Measurements from ENCODE around the gene GRID2. TPM values are rescaled to one million over a fixed set of nuclear protein-coding genes. Genes with fewer than 3 reads are reported as not detected.

GRID2 gene
- total RNA-seq, 6 experiments from 2014 or later: not detected

DNA sequence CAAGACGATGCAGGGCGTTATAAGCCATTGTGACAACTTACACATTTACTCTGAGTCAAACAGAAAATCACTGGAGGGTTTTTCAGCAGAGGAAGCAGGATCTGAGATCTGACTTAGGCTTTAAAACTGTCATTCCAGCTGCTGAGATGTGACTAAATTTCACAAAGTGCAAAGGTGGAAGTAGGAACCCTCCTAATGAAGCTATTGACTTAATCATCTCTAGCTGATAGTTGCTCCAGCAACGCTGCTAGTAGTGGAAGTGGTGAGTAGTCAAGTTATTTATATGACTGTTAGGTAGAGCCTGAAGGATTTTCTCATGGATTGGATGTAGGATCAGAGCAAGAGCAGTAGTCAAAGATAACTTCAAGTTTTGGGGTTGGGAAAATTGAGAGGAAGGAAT is 218.6 kb downstream of the GRID2 start:
- WGBS (ENCODE audit: insufficient coverage, low coverage, low lambda C conversion rate, missing lambda C conversion rate): 5% methylated on average over 3 of the region's 3 CpGs
- no peak overlapping the region for H3K4me3 ChIP-seq
- TF ChIP-seq, protein P1, sequence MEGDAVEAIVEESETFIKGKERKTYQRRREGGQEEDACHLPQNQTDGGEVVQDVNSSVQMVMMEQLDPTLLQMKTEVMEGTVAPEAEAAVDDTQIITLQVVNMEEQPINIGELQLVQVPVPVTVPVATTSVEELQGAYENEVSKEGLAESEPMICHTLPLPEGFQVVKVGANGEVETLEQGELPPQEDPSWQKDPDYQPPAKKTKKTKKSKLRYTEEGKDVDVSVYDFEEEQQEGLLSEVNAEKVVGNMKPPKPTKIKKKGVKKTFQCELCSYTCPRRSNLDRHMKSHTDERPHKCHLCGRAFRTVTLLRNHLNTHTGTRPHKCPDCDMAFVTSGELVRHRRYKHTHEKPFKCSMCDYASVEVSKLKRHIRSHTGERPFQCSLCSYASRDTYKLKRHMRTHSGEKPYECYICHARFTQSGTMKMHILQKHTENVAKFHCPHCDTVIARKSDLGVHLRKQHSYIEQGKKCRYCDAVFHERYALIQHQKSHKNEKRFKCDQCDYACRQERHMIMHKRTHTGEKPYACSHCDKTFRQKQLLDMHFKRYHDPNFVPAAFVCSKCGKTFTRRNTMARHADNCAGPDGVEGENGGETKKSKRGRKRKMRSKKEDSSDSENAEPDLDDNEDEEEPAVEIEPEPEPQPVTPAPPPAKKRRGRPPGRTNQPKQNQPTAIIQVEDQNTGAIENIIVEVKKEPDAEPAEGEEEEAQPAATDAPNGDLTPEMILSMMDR (IDR thresholded peaks at IDR 0.05): no peak
- no peak for TF ChIP-seq POLR2A (IDR thresholded peaks at IDR 0.05)
- no peaks in the 10 kb centered on the region for H3K36me3 ChIP-seq
- no peak for ATAC-seq
- no peak overlapping the region for H3K27ac ChIP-seq
- H3K9me3 ChIP-seq: no peaks in the 10 kb centered on the region
- DNase-seq: no peak
- no peaks in the 10 kb centered on the region for H3K4me1 ChIP-seq
- H3K27me3 ChIP-seq: no peaks in the 10 kb centered on the region
- intact Hi-C loops (cut with DNase I): no loop called here

DNA sequence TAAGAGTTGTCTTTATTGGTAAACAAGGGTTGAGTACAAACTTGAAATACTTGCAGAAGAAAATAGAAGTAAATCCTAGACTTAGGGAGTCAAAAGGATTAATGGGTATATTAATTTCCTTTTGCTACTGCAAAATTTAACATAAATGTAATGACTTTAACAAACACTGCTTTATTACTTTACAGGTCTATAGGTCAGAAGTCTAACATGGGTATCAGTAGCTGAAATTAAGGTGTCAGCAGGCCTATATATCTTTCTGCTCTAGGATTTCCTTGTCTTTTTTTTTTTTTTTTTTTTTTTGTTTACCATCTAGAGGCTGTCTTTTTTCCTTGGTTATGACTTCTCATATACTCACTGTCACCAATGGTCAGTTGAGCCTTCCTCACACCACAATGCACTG is 220.4 kb downstream of the GRID2 start:
- Histone ChIP-seq H3K4me1 (no peaks in the 10 kb centered on the region), H3K36me3 (no peaks in the 10 kb centered on the region), H3K9me3 (no peaks in the 10 kb centered on the region), H3K27me3 (no peaks in the 10 kb centered on the region), H3K4me3 (no peak overlapping the region), H3K27ac (no peak overlapping the region)
- no peak for DNase-seq
- TF ChIP-seq, protein P1 (IDR thresholded peaks at IDR 0.05): no peak
- TF ChIP-seq POLR2A (IDR thresholded peaks at IDR 0.05): no peak
- ATAC-seq: no peak
- intact Hi-C loops (cut with DNase I): no loop called here

DNA sequence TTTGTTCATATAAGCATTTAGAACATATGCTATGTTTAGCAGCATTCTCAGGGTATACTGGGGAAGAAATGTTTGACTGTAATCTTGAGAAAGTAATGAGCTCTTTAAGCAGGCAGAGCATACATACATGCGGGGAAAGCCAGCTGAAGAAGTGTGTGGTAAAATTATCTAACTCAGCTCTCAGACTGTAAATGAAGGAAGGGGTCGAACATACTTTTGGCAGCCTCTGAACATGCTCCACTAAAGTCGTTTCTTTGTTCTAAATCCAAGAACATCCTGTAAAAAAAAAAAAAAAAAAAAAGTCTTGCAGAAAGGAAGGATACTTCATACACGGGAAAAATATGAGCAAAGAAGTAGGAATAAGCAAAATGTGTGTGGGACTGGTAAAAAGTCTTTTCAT is 224.8 kb downstream of the GRID2 start:
- Histone ChIP-seq H3K27me3 (no peaks in the 10 kb centered on the region), H3K4me3 (no peak overlapping the region), H3K4me1 (no peaks in the 10 kb centered on the region), H3K27ac (no peak overlapping the region), H3K9me3 (no peaks in the 10 kb centered on the region), H3K36me3 (no peaks in the 10 kb centered on the region)
- no peak for DNase-seq
- no peak for ATAC-seq
- intact Hi-C loops (cut with DNase I): no loop called here
- WGBS (ENCODE audit: insufficient coverage, low coverage, low lambda C conversion rate, missing lambda C conversion rate): 33% methylated on average over 4 of the region's 4 CpGs
- TF ChIP-seq, protein P1 (IDR thresholded peaks at IDR 0.05): no peak
- TF ChIP-seq POLR2A (IDR thresholded peaks at IDR 0.05): no peak

GRCh38 chr4:92529510-92529909 is 225.7 kb downstream of the GRID2 start:
- Histone ChIP-seq H3K4me1 (no peaks in the 10 kb centered on the region), H3K36me3 (no peaks in the 10 kb centered on the region), H3K27me3 (no peaks in the 10 kb centered on the region), H3K4me3 (no peak overlapping the region), H3K27ac (no peak overlapping the region), H3K9me3 (no peaks in the 10 kb centered on the region)
- WGBS (ENCODE audit: insufficient coverage, low coverage, low lambda C conversion rate, missing lambda C conversion rate): 62% methylated on average over 2 of the region's 2 CpGs
- TF ChIP-seq POLR2A (IDR thresholded peaks at IDR 0.05): no peak
- TF ChIP-seq, protein P1 (IDR thresholded peaks at IDR 0.05): no peak
- DNase-seq (no peak), ATAC-seq (no peak)
- intact Hi-C loops (cut with DNase I): no loop called here

GRCh38 chr4:92535599-92535998 is 231.8 kb downstream of the GRID2 start:
- WGBS (ENCODE audit: insufficient coverage, low coverage, low lambda C conversion rate, missing lambda C conversion rate): 42% methylated on average over 11 of the region's 12 CpGs
- H3K36me3 ChIP-seq: no peaks in the 10 kb centered on the region
- ATAC-seq: no peak

More at GRCh38 chr4:92535599-92535998, 231.8 kb downstream of the GRID2 start:
- H3K4me1 ChIP-seq: no peaks in the 10 kb centered on the region
- intact Hi-C loops (cut with DNase I): no loop called here
- H3K27me3 ChIP-seq: no peaks in the 10 kb centered on the region
- no peaks in the 10 kb centered on the region for H3K9me3 ChIP-seq
- no peak for TF ChIP-seq POLR2A (IDR thresholded peaks at IDR 0.05)
- TF ChIP-seq, protein P1 (IDR thresholded peaks at IDR 0.05): no peak
- DNase-seq: no peak
- no peak overlapping the region for H3K27ac ChIP-seq
- H3K4me3 ChIP-seq: no peak overlapping the region
